Mammary epithelial cell (primary cell): ENCODE data around the gene ZNF362.

Experiments used
- EZH2 ChIP-seq: IDR thresholded peaks from 2 replicates; pipeline ENCODE4 v1.6.1; 2012; ENCODE audit warnings: low read length, inconsistent platforms, borderline replicate concordance
- TF ChIP-seq, protein P1 (sequence below), 2 donors: IDR thresholded peaks in 1 of 2; conservative IDR thresholded peaks in 1 of 2; 2 replicates each; pipeline ENCODE4 v1.5.1; 2011 to 2012; ENCODE audit warnings: inconsistent platforms in 2 of 2, low read length in 2 of 2, mild to moderate bottlenecking in 2 of 2, control low read depth in 1 of 2, low read depth in 1 of 2; ENCODE audit not compliant: insufficient read depth in 1 of 2; ENCODE audit errors: extremely low read depth in 1 of 2

DNA sequence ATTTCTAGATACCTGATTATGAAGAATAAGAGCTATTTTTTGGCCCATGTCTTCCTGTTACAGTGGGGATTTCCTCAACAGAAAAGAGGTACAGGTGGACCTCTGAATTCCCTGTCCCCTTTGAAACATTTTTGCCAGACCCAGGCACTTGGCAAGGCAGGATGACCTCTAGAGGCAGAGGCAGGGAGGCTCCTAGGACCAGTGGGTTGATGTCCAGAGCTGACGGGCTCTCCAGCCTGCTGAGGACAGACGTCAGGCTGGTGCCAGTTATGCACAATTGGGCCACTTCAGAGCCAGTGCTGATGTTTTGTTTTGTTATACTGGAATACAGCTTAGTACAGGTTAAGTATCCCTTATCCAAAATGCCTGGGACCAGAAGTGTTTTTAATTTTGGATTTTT, 83.1 kb downstream of the ZNF362 start:
- TF ChIP-seq, protein P1, sequence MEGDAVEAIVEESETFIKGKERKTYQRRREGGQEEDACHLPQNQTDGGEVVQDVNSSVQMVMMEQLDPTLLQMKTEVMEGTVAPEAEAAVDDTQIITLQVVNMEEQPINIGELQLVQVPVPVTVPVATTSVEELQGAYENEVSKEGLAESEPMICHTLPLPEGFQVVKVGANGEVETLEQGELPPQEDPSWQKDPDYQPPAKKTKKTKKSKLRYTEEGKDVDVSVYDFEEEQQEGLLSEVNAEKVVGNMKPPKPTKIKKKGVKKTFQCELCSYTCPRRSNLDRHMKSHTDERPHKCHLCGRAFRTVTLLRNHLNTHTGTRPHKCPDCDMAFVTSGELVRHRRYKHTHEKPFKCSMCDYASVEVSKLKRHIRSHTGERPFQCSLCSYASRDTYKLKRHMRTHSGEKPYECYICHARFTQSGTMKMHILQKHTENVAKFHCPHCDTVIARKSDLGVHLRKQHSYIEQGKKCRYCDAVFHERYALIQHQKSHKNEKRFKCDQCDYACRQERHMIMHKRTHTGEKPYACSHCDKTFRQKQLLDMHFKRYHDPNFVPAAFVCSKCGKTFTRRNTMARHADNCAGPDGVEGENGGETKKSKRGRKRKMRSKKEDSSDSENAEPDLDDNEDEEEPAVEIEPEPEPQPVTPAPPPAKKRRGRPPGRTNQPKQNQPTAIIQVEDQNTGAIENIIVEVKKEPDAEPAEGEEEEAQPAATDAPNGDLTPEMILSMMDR (conservative IDR thresholded peaks at IDR 0.05 in 1 of 2, IDR thresholded peaks at IDR 0.05 in 1 of 2; ENCODE audit: extremely low read depth in 1 of 2, insufficient read depth in 1 of 2, low read depth in 1 of 2, low read length in 2 of 2), result peak in 1 of 2 donors; percentile 32
- TF ChIP-seq EZH2, result no peak
